K562 (cell line): ENCODE data around the gene GFI1B. TPM values are rescaled to one million over a fixed set of nuclear protein-coding genes. Genes with fewer than 3 reads are reported as not detected.

Experiments used
- ATAC-seq: fragments of 200-7000 bp; cut with Tn5 transposase; 3 replicates; pipeline ENCODE4 v1.9.1; 2020; ENCODE audit warnings: moderate library complexity
- BruUV-seq: library from RNA; stranded (reverse); fragments of 400-500 nt; replicated peaks from 2 replicates; lab custom pipeline; 2021; lab: Mats Ljungman, UMichigan
- CTCF ChIA-PET: fragments of 300-600 bp; formaldehyde crosslinking; extraction: SDS; loops from one replicate; lab custom pipeline; 2021; ENCODE audit warnings: low intra/inter-chr PET ratio; lab: Yijun Ruan, JAX
- POLR2A ChIA-PET: fragments of 300-600, 350-650 bp; sonication (Branson Sonifier 250); formaldehyde crosslinking; extraction: SDS; loops from one replicate; lab custom pipeline; 2021; ENCODE audit warnings: antibody characterized with exemption, inconsistent platforms; lab: Yijun Ruan, JAX
- DNase-seq, 4 experiments: peaks; one replicate each; pipeline versions ENCODE4 v3.0.0 to v3.0.0-alpha.2; 2011 to 2018; ENCODE audit warnings: low spot score in 3 of 4, mixed read lengths in 3 of 4; ENCODE audit errors: extremely low read depth in 1 of 4
- FAIRE-seq: peaks from 2 replicates; lab custom pipeline; 2011; peaks lifted over from hg19 to GRCh38; lab: Jason Lieb, UNC
- H2AFZ ChIP-seq: 2 replicates; pipeline ENCODE4 v1.6.0; 2011; ENCODE audit warnings: low read depth, low read length, control low read depth, inconsistent platforms
- H3K27ac ChIP-seq: fragments of 200-600 bp; 3 replicates; pipeline ENCODE4 v1.8.0; 2011; ENCODE audit warnings: low read depth, mild to moderate bottlenecking, control low read depth, inconsistent platforms, low read length, moderate library complexity, mixed read lengths; ENCODE audit errors: extremely low read depth
- H3K27me3 ChIP-seq, 2 experiments: fragments of 300-600 bp in 1 of 2; 2 replicates in 1 of 2; 3 replicates in 1 of 2; pipeline versions ENCODE4 v1.6.0 to v1.8.0; 2011; ENCODE audit warnings: inconsistent platforms in 2 of 2, low read length in 2 of 2, mild to moderate bottlenecking in 1 of 2, mixed read lengths in 1 of 2, moderate library complexity in 1 of 2; ENCODE audit not compliant: control insufficient read depth in 2 of 2, insufficient read depth in 2 of 2
- H3K36me3 ChIP-seq: fragments of 300-600 bp; 3 replicates; pipeline ENCODE4 v1.8.0; 2011; ENCODE audit warnings: mild to moderate bottlenecking, low read length, inconsistent platforms; ENCODE audit not compliant: control insufficient read depth, insufficient read depth
- H3K4me1 ChIP-seq, 2 experiments: fragments of 200-600 bp in 1 of 2; replicated peaks in 1 of 2; 2 replicates in 1 of 2; 3 replicates in 1 of 2; pipeline versions ENCODE4 v1.5.1 to v1.8.0; 2011; ENCODE audit warnings: inconsistent platforms in 2 of 2, low read length in 2 of 2, mild to moderate bottlenecking in 1 of 2, mixed read lengths in 1 of 2, moderate library complexity in 1 of 2; ENCODE audit not compliant: control insufficient read depth in 2 of 2, insufficient read depth in 2 of 2
- H3K4me2 ChIP-seq: 2 replicates; pipeline ENCODE4 v1.6.1; 2011; ENCODE audit warnings: low read length, control low read depth, inconsistent platforms, mixed read lengths; ENCODE audit not compliant: insufficient read depth
- H3K4me3 ChIP-seq: fragments of 200-600 bp; sonication (generic), shearing (Covaris generic); 2 replicates; pipeline ENCODE4 v1.5.1; 2016; ENCODE audit warnings: control low read depth, inconsistent platforms
- H3K79me2 ChIP-seq: fragments of 200-600 bp; 3 replicates; pipeline ENCODE4 v1.8.0; 2011; ENCODE audit warnings: low read length, inconsistent platforms; ENCODE audit not compliant: control insufficient read depth, insufficient read depth
- H3K9ac ChIP-seq, 2 experiments: 2 replicates each; pipeline versions ENCODE4 v1.6.0 to v1.6.1; 2011; ENCODE audit warnings: low read depth in 2 of 2, low read length in 2 of 2, control low read depth in 1 of 2, inconsistent platforms in 1 of 2, mild to moderate bottlenecking in 1 of 2, mixed read lengths in 1 of 2; ENCODE audit not compliant: insufficient read depth in 1 of 2
- H3K9me1 ChIP-seq: one replicate; pipeline ENCODE4 v1.6.0; 2011; ENCODE audit warnings: inconsistent platforms, mild to moderate bottlenecking, low read length, moderate library complexity; ENCODE audit not compliant: control insufficient read depth, insufficient read depth
- H3K9me3 ChIP-seq: replicated peaks from 2 replicates; pipeline ENCODE4 v1.5.1; 2011; ENCODE audit warnings: low read depth, low read length, inconsistent platforms; ENCODE audit not compliant: control insufficient read depth, insufficient read depth
- H4K20me1 ChIP-seq: replicated peaks from 2 replicates; pipeline ENCODE4 v1.6.1; 2011; ENCODE audit warnings: low read length, inconsistent platforms, mixed read lengths; ENCODE audit not compliant: control insufficient read depth, insufficient read depth
- BRD4 ChIP-seq: fragments of 200-600 bp; sonication (generic); IDR thresholded peaks from 2 replicates; pipeline ENCODE4 v1.6.1; 2017; ENCODE audit warnings: inconsistent platforms
- GTF2B ChIP-seq: IDR thresholded peaks from 2 replicates; pipeline ENCODE4 v1.6.1; 2011; ENCODE audit not compliant: insufficient read length; ENCODE audit errors: extremely low read depth
- NRF1 ChIP-seq, 2 experiments: fragments of 450-650 bp; IDR thresholded peaks in 1 of 2; conservative IDR thresholded peaks in 1 of 2; 2 replicates each; pipeline ENCODE4 v1.6.1; 2014; ENCODE audit warnings: mild to moderate bottlenecking in 2 of 2
- SOX6 ChIP-seq: fragments of 450-650 bp; IDR thresholded peaks from 2 replicates; pipeline ENCODE4 v1.6.1; 2014; ENCODE audit warnings: mild to moderate bottlenecking
- U2AF1 ChIP-seq: fragments of 200-400 bp; formaldehyde crosslinking; optimal IDR thresholded peaks from 2 replicates; pipeline ENCODE3; 2017; ENCODE audit warnings: mild to moderate bottlenecking, low read depth, low read length, moderate library complexity
- ZFX ChIP-seq: sonication (generic); formaldehyde crosslinking; IDR thresholded peaks from 2 replicates; pipeline ENCODE4 v1.8.0; 2022; ENCODE audit warnings: mild to moderate bottlenecking, missing genetic modification reagents, moderate library complexity
- ZNF639 ChIP-seq, 2 experiments: fragments of 200-800 bp in 1 of 2; sonication (Bioruptor generic) in 1 of 2; sonication (generic) in 1 of 2; formaldehyde crosslinking in 1 of 2; IDR thresholded peaks in 1 of 2; conservative IDR thresholded peaks in 1 of 2; 2 replicates each; pipeline versions ENCODE4 v1.5.0 to v1.6.1; 2016 to 2020; ENCODE audit warnings: missing compliant biosample characterization in 1 of 2, missing genetic modification characterization in 1 of 2, missing genetic modification reagents in 1 of 2
- WGBS: fragments of 100-300 bp; shearing (Covaris generic); methylation state at CpG from one replicate; pipeline ENCODE4 v1.1.6; 2016; ENCODE audit warnings: low coverage, mixed read lengths; ENCODE audit not compliant: insufficient coverage; ENCODE audit errors: missing lambda C conversion rate; 5-methylcytosine and 5-hydroxymethylcytosine counted together
- in situ Hi-C: fragments of 300-500 bp; cut with MboI; formaldehyde crosslinking; loops from 4 replicates; pipeline ENCODE4 v1.15.0; 2018; ENCODE audit warnings: inconsistent platforms, mixed read lengths
- intact Hi-C: fragments of 100-400 bp; cut with micrococcal nuclease; formaldehyde crosslinking; loops from 2 replicates; pipeline ENCODE4 v1.14.2; 2022
- polyA plus RNA-seq, 8 experiments: library from polyadenylated mRNA; depleted of rRNA in 4 of 8; stranded (reverse) in 5 of 8; unstranded in 3 of 8; fragments of >200 nt; fragmentation: Nextera tagmentation in 2 of 8; fragmentation: Illumina TruSeq in 1 of 8; extraction: Ambion mirVana in 2 of 8; extraction: Trizol in 1 of 8; gene quantifications; 2 replicates each; pipeline versions ENCODE4 v1.2.1 to v1.2.3, GENCODE V29; 2011 to 2014; ENCODE audit warnings: inconsistent platforms in 1 of 8, missing spikeins in 1 of 8
- total RNA-seq, 7 experiments: library from RNA; depleted of rRNA in 6 of 7; stranded (reverse); fragments of >200 nt in 6 of 7; fragmentation: Illumina TruSeq in 2 of 7; extraction: Trizol in 2 of 7; gene quantifications; 2 replicates each; pipeline versions ENCODE4 v1.2.1 to v1.2.3, GENCODE V29; 2011 to 2021; ENCODE audit warnings: low replicate concordance in 1 of 7
- TF ChIP-seq, protein P1 (sequence below), 3 experiments: fragments of 200-800 bp in 1 of 3; fragments of 250-450 bp in 1 of 3; fragments of 450-650 bp in 1 of 3; sonication (Bioruptor Pico) in 1 of 3; sonication (Bioruptor generic) in 1 of 3; formaldehyde crosslinking in 1 of 3; IDR thresholded peaks; 2 replicates each; pipeline versions ENCODE4 v1.6.1 to v1.8.0; 2016 to 2022; ENCODE audit warnings: mild to moderate bottlenecking in 2 of 3, missing genetic modification characterization in 2 of 3, missing compliant biosample characterization in 1 of 3, moderate library complexity in 1 of 3
- TF ChIP-seq, protein P2 (sequence below): IDR thresholded peaks from 3 replicates; pipeline ENCODE4 v1.6.1; 2011; ENCODE audit warnings: borderline replicate concordance, mild to moderate bottlenecking; ENCODE audit not compliant: insufficient read length, insufficient read depth

GFI1B gene
- total and polyA plus RNA-seq, 9 of the 15 experiments (the other 6 are each of a cell fraction or from before 2014, with no cell fraction given): 8.0 to 75.7 (median 34.5) TPM

GRCh38 chr9:133003671-133004090, 25.2 kb downstream of the GFI1B start (continued):
- TF ChIP-seq, protein P1, sequence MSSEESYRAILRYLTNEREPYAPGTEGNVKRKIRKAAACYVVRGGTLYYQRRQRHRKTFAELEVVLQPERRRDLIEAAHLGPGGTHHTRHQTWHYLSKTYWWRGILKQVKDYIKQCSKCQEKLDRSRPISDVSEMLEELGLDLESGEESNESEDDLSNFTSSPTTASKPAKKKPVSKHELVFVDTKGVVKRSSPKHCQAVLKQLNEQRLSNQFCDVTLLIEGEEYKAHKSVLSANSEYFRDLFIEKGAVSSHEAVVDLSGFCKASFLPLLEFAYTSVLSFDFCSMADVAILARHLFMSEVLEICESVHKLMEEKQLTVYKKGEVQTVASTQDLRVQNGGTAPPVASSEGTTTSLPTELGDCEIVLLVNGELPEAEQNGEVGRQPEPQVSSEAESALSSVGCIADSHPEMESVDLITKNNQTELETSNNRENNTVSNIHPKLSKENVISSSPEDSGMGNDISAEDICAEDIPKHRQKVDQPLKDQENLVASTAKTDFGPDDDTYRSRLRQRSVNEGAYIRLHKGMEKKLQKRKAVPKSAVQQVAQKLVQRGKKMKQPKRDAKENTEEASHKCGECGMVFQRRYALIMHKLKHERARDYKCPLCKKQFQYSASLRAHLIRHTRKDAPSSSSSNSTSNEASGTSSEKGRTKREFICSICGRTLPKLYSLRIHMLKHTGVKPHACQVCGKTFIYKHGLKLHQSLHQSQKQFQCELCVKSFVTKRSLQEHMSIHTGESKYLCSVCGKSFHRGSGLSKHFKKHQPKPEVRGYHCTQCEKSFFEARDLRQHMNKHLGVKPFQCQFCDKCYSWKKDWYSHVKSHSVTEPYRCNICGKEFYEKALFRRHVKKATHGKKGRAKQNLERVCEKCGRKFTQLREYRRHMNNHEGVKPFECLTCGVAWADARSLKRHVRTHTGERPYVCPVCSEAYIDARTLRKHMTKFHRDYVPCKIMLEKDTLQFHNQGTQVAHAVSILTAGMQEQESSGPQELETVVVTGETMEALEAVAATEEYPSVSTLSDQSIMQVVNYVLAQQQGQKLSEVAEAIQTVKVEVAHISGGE (CRISPR knock-in tag; IDR thresholded peaks at IDR 0.05): 0 out of 6 replicates have a peak, but pooled peaks of 1 of the 3 experiments have one; percentile 6

DNA sequence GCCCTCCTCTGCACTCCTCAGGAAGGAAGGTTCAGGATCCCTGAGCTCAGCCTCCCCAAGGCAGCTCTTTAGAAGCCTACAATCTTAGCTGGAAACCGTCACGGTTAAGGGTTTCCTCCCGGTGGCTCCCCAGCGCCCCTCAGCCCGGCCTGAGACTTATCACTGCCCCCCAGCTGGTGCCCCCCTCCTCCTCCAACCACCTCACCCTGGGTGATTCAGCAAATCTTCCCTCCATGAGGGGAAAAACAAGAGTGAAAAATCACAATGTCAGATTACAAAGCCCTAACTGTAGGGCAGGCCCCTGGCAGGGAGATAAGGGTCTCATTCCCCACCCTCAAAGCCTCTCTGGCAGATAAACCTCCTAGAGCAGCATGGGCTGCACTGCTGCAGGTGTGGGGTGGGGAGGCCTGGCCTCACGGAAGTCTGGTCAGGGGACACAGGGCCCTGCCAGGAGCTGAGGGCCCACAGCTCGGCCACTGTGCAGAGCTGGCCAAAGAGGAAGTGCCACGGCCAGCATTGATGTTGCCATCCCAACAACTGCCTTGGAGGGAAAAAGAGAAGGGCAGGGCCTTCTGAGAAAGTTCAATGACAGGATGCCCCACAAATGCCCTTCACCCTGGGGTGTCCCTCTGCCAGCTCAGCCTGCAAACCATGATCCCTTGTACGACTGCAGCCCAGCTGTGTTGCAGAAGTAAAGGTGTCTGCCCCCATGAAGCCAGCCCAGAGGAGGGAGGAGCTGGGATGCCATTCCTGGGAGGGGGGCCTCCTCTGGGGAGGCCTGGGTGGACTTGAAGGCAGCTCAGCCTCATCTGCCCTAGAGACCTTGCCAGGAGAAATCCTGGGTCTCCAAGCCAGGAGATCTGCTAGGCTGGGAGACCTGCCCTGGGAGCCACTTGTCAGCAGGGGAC, 25.9 kb downstream of the GFI1B start:
- 0% methylated on average over 9 of the region's 9 CpGs for WGBS
- H3K9me3 ChIP-seq: no peaks in the 10 kb centered on the region
- H3K36me3 ChIP-seq: no peaks in the 10 kb centered on the region
- peak overlapping the region; percentile 90 for H3K27ac ChIP-seq
- CTCF ChIA-PET: no interaction called here
- DNase-seq (peak; percentile 89 to 97 (median 94)), FAIRE-seq (peak; percentile 99), ATAC-seq (peak; percentile 82)
- peak overlapping the region; percentile 67 to 86 for H3K9ac ChIP-seq
- H3K4me1 ChIP-seq: peaks cover 57 to 71% of the 10 kb centered on the region in 2 experiments
- H3K9me1 ChIP-seq: peaks cover 2% of the 10 kb centered on the region
- intact Hi-C loops: loop anchor here (1.0 to 2.0 kb wide), 2 partner anchors 20 to 27 kb away; no protein-coding TSS in a partner anchor
- no peaks in the 10 kb centered on the region for H4K20me1 ChIP-seq
- BruUV-seq: no TSS peak
- H3K4me2 ChIP-seq: peak overlapping the region; percentile 76
- H2AFZ ChIP-seq: no peak overlapping the region
- POLR2A ChIA-PET: interaction anchor here (0.5 to 1.7 kb wide), 13 partner anchors 8 to 807 kb away, joined by 3 to 11 read pairs (median 3); partner anchors contain the start of gene GTF3C5
- in situ Hi-C loops: no loop called here
- H3K4me3 ChIP-seq: peak overlapping the region; percentile 4; the same call in 1 of the 2 replicates
- peaks cover 2% of the 10 kb centered on the region; the same call in 1 of the 3 replicates for H3K79me2 ChIP-seq
- H3K27me3 ChIP-seq: no peaks in the 10 kb centered on the region
- no peak for TF ChIP-seq BRD4
- TF ChIP-seq, protein P2, sequence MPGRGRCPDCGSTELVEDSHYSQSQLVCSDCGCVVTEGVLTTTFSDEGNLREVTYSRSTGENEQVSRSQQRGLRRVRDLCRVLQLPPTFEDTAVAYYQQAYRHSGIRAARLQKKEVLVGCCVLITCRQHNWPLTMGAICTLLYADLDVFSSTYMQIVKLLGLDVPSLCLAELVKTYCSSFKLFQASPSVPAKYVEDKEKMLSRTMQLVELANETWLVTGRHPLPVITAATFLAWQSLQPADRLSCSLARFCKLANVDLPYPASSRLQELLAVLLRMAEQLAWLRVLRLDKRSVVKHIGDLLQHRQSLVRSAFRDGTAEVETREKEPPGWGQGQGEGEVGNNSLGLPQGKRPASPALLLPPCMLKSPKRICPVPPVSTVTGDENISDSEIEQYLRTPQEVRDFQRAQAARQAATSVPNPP: no peak
- peak; percentile 99 for TF ChIP-seq SOX6
- TF ChIP-seq NRF1 (conservative IDR thresholded peaks at IDR 0.05 in 1 of 2, IDR thresholded peaks at IDR 0.05 in 1 of 2): 0 out of 4 replicates have a peak, but pooled peaks have one; percentile 13 to 29
- TF ChIP-seq ZFX (CRISPR knock-in tag): peak; percentile 77
- TF ChIP-seq ZNF639 (CRISPR knock-in tag; conservative IDR thresholded peaks at IDR 0.05 in 1 of 2, IDR thresholded peaks at IDR 0.05 in 1 of 2): peak in 1 of 2 experiments; percentile 91; a peak in 2 of 4 replicates
- TF ChIP-seq U2AF1: no peak
- no peak for TF ChIP-seq GTF2B
